ENCODE data around the gene CADPS2.

CADPS2 gene

GRCh38 chr7:122492007-122492406 lies 394.3 kb downstream of the CADPS2 start:
- H3K27ac ChIP-seq, result no peak overlapping the region
- no peak for TF ChIP-seq ZFX (IDR thresholded peaks at IDR 0.05; ENCODE audit: borderline replicate concordance)
- TF ChIP-seq, protein P1, sequence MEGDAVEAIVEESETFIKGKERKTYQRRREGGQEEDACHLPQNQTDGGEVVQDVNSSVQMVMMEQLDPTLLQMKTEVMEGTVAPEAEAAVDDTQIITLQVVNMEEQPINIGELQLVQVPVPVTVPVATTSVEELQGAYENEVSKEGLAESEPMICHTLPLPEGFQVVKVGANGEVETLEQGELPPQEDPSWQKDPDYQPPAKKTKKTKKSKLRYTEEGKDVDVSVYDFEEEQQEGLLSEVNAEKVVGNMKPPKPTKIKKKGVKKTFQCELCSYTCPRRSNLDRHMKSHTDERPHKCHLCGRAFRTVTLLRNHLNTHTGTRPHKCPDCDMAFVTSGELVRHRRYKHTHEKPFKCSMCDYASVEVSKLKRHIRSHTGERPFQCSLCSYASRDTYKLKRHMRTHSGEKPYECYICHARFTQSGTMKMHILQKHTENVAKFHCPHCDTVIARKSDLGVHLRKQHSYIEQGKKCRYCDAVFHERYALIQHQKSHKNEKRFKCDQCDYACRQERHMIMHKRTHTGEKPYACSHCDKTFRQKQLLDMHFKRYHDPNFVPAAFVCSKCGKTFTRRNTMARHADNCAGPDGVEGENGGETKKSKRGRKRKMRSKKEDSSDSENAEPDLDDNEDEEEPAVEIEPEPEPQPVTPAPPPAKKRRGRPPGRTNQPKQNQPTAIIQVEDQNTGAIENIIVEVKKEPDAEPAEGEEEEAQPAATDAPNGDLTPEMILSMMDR (IDR thresholded peaks at IDR 0.05), result no peak

- TF ChIP-seq, protein P1 (IDR thresholded peaks at IDR 0.05), result no peak
- no peak for TF ChIP-seq ZFX (IDR thresholded peaks at IDR 0.05; ENCODE audit: borderline replicate concordance)
- H3K27ac ChIP-seq, result no peak overlapping the region
These were observed 398.0 kb downstream of the CADPS2 start for GRCh38 chr7:122488241-122488640.

- TF ChIP-seq ZFX (IDR thresholded peaks at IDR 0.05; ENCODE audit: borderline replicate concordance), result no peak
- TF ChIP-seq, protein P1 (IDR thresholded peaks at IDR 0.05), result no peak
- no peak overlapping the region for H3K27ac ChIP-seq
These were observed 399.1 kb downstream of the CADPS2 start for GRCh38 chr7:122487131-122487530.

DNA sequence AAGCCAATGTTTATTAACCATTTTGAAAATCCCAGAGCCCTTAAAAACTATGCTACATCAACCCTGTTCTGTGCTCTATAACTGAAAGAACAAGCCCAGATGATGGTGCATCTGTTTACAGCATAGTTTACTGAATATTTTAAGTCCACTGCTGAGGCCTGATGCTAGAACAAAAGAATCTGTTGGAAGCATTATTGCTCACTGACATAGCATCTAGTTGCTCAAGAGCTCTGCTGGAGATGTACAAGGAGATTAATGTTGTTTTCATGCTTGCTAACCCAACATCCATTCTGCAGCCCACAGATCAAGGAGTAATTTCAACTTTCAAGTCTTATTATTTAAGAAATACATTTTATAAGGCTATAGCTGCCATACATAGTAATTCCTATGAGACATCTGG lies 400.4 kb downstream of the CADPS2 start:
- H3K27ac ChIP-seq, result no peak overlapping the region
- TF ChIP-seq, protein P1 (IDR thresholded peaks at IDR 0.05), result no peak
- TF ChIP-seq ZFX (IDR thresholded peaks at IDR 0.05; ENCODE audit: borderline replicate concordance), result no peak

DNA sequence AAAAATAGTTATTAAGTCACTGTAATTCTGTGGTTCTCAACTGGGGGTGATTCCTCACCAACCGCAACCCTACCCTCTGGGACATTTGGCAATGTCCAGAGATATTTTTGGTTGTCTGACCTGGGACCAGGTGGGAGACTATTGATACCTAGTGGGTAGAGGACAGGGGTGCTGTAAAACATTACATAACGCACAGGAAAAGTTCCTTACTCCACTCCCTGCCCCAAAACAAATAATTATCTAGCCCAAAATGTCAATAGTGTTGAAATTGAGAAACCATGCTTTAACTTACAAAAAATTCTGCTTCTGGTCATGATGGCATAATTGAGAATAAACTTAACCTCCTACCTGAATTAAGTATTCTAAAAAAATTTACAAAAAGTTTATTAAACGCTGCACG lies 404.0 kb downstream of the CADPS2 start:
- no peak overlapping the region for H3K27ac ChIP-seq
- TF ChIP-seq, protein P1 (IDR thresholded peaks at IDR 0.05), result no peak
- no peak for TF ChIP-seq ZFX (IDR thresholded peaks at IDR 0.05; ENCODE audit: borderline replicate concordance)

GRCh38 chr7:122470859-122471258 lies 415.4 kb downstream of the CADPS2 start:
- no peak overlapping the region for H3K27ac ChIP-seq
- TF ChIP-seq, protein P1 (IDR thresholded peaks at IDR 0.05), result no peak
- no peak for TF ChIP-seq ZFX (IDR thresholded peaks at IDR 0.05; ENCODE audit: borderline replicate concordance)

GRCh38 chr7:122468945-122469344 lies 417.3 kb downstream of the CADPS2 start:
- no peak for TF ChIP-seq ZFX (IDR thresholded peaks at IDR 0.05; ENCODE audit: borderline replicate concordance)
- TF ChIP-seq, protein P1 (IDR thresholded peaks at IDR 0.05), result no peak
- H3K27ac ChIP-seq, result no peak overlapping the region
